Activated T-helper 1 cell treated with anti-CD3 and anti-CD28 coated beads, Interleukin-12 subunit alpha, Interleukin-12 subunit beta, Interleukin-2, Interleukin-4 antibody, amounts not matched to agents 30 ng/mL and 10 ng/mL and 1 ng/mL, durations not matched to agents 14 hours and 24 hours and 36 hours (primary cell): Measurements from ENCODE around the gene MYH6. TPM values are rescaled to one million over a fixed set of nuclear protein-coding genes. Genes with fewer than 3 reads are reported as not detected.

Experiments used
- DNase-seq: peaks from one replicate; pipeline ENCODE4 v3.0.0; 2021; ENCODE audit warnings: low spot score
- H3K27ac Mint-ChIP-seq: one replicate; pipeline ENCODE4 v1.8.0; 2021; ENCODE audit warnings: mild to moderate bottlenecking, mixed read lengths
- H3K27me3 Mint-ChIP-seq: one replicate; pipeline ENCODE4 v1.8.0; 2022; ENCODE audit warnings: mild to moderate bottlenecking, moderate library complexity, mixed read lengths; ENCODE audit not compliant: insufficient read depth
- H3K36me3 Mint-ChIP-seq: one replicate; pipeline ENCODE4 v1.8.0; 2021; ENCODE audit warnings: low read depth, mixed read lengths
- H3K4me1 Mint-ChIP-seq: one replicate; pipeline ENCODE4 v1.8.0; 2021; ENCODE audit warnings: low read depth, mixed read lengths
- H3K4me3 Mint-ChIP-seq: one replicate; pipeline ENCODE4 v1.8.0; 2021; ENCODE audit warnings: mild to moderate bottlenecking, moderate library complexity, mixed read lengths
- H3K9me3 Mint-ChIP-seq: one replicate; pipeline ENCODE4 v1.8.0; 2021; ENCODE audit warnings: mixed read lengths
- intact Hi-C: fragments of 100-400 bp; cut with micrococcal nuclease; formaldehyde crosslinking; loops from one replicate; pipeline ENCODE4 v1.15.1; 2024
- total RNA-seq: library from RNA; stranded (reverse); gene quantifications from 2 replicates; pipeline ENCODE4 v1.2.3, GENCODE V29; 2022

MYH6 gene
- total RNA-seq, 1 donor from 2014 or later = 0.52 TPM

GRCh38 chr14:23358042-23358441 lies 50.0 kb downstream of the MYH6 start:
- Mint-ChIP-seq H3K27me3 (peaks cover 13% of the 10 kb centered on the region), H3K4me1 (peaks cover 1% of the 10 kb centered on the region), H3K9me3 (no peaks in the 10 kb centered on the region), H3K4me3 (no peak overlapping the region), H3K27ac (no peak overlapping the region), H3K36me3 (no peaks in the 10 kb centered on the region)
- no peak for DNase-seq
- intact Hi-C loops = no loop called here

GRCh38 chr14:23357261-23357660 lies 50.8 kb downstream of the MYH6 start:
- H3K4me1 Mint-ChIP-seq = peaks cover 5% of the 10 kb centered on the region
- intact Hi-C loops = no loop called here
- no peak overlapping the region for H3K4me3 Mint-ChIP-seq
- H3K36me3 Mint-ChIP-seq = no peaks in the 10 kb centered on the region
- no peak overlapping the region for H3K27ac Mint-ChIP-seq
- DNase-seq = no peak
- no peaks in the 10 kb centered on the region for H3K9me3 Mint-ChIP-seq
- peaks cover 17% of the 10 kb centered on the region for H3K27me3 Mint-ChIP-seq

DNA sequence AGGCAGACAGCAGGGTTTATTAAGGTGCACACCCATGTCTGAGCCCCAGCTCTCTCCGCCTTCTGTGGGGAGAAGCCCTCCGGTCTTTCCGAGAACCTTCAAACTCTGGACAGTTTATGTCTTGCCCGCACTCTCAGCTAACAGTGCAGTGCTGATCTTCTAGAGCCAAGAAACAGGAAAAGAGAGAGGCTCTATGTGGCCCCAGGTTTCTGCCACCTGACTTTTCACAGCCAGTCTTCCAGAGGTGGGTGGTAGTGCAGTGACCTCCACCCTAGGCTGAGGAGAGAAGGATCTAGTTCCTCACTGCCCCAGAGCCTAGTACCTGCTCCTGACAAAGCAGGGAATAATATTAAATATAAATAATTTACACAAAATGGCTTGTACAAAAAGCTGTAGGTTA lies 51.4 kb downstream of the MYH6 start:
- Mint-ChIP-seq H3K9me3 (no peaks in the 10 kb centered on the region), H3K4me3 (no peak overlapping the region), H3K27me3 (peaks cover 17% of the 10 kb centered on the region), H3K4me1 (peaks cover 5% of the 10 kb centered on the region), H3K36me3 (no peaks in the 10 kb centered on the region), H3K27ac (no peak overlapping the region)
- intact Hi-C loops = no loop called here
- DNase-seq = no peak

DNA sequence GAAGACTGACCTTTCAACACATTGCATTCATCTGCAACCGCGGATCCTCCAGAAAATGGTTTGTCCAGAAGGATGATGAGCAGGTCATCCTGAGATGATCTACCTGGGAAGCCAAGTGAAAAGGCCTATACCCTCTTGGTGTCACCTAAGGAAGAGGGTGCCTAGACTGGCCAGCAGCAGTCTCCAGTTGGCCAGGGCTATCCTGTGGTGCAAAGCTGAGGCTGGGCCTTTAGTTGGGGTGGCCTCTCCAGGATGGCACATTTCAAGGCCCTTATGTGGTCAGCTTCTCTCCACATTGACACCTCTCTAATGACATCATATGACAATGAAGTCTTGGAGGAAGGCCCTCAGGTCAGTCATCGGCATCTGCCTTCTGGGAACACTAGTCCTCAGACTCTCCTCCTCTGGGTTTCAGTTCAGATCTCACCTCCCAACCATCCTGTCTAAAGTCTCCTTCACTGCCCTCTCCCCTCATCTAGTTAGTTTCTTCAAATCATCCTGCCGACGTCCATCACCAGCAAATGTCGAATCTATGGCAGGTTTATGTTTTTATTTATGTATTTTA lies 52.1 kb downstream of the MYH6 start:
- no peak for DNase-seq
- Mint-ChIP-seq H3K9me3 (no peaks in the 10 kb centered on the region), H3K36me3 (no peaks in the 10 kb centered on the region), H3K27ac (no peak overlapping the region), H3K4me3 (no peak overlapping the region), H3K4me1 (peaks cover 5% of the 10 kb centered on the region), H3K27me3 (peaks cover 24% of the 10 kb centered on the region)
- intact Hi-C loops = no loop called here

- H3K36me3 Mint-ChIP-seq = no peaks in the 10 kb centered on the region
- peaks cover 32% of the 10 kb centered on the region for H3K27me3 Mint-ChIP-seq
- intact Hi-C loops = no loop called here
- DNase-seq = no peak
- H3K27ac Mint-ChIP-seq = no peak overlapping the region
- no peaks in the 10 kb centered on the region for H3K9me3 Mint-ChIP-seq
- peaks cover 5% of the 10 kb centered on the region for H3K4me1 Mint-ChIP-seq
- no peak overlapping the region for H3K4me3 Mint-ChIP-seq
Measured at GRCh38 chr14:23354990-23355389, 53.1 kb downstream of the MYH6 start.

GRCh38 chr14:23353433-23353780 lies 54.7 kb downstream of the MYH6 start:
- Mint-ChIP-seq H3K36me3 (no peaks in the 10 kb centered on the region), H3K4me1 (peaks cover 5% of the 10 kb centered on the region), H3K4me3 (peak overlapping the region; percentile 76), H3K27ac (no peak overlapping the region), H3K27me3 (peaks cover 32% of the 10 kb centered on the region), H3K9me3 (no peaks in the 10 kb centered on the region)
- intact Hi-C loops = loop anchor here (2.0 kb wide), 1 partner anchor 25 kb away; no protein-coding TSS in a partner anchor
- DNase-seq = no peak

DNA sequence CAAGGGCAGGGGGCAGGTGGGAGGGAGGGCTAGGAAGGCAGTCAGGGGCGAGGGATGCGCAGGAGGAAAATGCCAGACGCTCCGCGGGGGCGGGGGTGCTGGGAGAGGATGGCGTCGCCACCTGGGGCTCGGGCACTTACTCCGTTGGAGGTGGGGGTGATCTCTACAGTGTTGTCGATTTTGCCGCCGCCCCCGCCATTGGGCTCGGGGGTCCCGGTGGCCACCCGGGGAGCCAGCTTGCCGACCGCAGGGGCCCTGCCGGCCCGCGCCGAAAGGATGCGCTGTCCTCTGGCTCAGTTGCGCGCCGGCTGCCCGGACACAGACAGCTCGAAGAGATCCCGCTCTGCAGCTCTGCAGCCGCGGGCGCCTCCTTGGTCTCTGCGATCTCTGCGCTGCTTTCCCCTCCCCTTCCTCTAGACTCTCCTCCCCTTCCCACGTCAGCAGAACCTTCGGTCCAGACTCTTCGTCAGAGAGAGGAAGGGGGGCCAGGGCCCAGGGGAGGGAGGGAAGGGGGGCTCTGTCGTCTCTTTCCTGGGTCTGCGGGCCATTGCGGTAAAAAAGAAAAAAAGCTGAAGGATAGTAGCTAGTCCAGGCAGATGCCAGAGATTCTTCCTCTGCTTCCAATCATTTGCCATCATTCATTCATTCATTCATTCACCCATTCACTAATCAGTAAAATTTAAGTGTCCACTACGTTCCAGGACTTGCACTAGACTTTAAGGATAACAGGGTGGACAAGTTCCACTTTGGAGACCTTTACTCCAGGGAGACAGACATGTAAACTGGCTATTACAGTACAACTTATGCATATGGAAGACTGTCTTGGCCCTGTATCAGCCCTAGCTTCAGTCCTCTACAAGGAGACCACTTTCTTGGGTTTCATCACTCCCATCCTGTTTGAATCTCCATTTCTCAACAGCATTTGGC lies 55.3 kb downstream of the MYH6 start, which contains the start of gene SLC22A17:
SLC22A17 (minus strand) TSS at position 382 of the 927 bp plus-strand sequence.
- Mint-ChIP-seq H3K36me3 (no peaks in the 10 kb centered on the region), H3K4me3 (peak within 1 kb of the TSS; percentile 76), H3K9me3 (no peaks in the 10 kb centered on the region), H3K4me1 (peaks cover 5% of the 10 kb centered on the region), H3K27me3 (peaks cover 32% of the 10 kb centered on the region), H3K27ac (no peak within 1 kb of the TSS)
- DNase-seq = peak; percentile 27
- intact Hi-C loops = loop anchor here (2.0 kb wide), 1 partner anchor 24 kb away; no protein-coding TSS in a partner anchor

GRCh38 chr14:23351681-23352505 lies 56.2 kb downstream of the MYH6 start:
- intact Hi-C loops = loop anchor here (2.0 kb wide), 1 partner anchor 23 kb away; no protein-coding TSS in a partner anchor
- Mint-ChIP-seq H3K27me3 (peaks cover 32% of the 10 kb centered on the region), H3K4me1 (peaks cover 5% of the 10 kb centered on the region), H3K27ac (no peak overlapping the region), H3K4me3 (peak overlapping the region; percentile 76), H3K9me3 (no peaks in the 10 kb centered on the region), H3K36me3 (no peaks in the 10 kb centered on the region)
- DNase-seq = no peak

DNA sequence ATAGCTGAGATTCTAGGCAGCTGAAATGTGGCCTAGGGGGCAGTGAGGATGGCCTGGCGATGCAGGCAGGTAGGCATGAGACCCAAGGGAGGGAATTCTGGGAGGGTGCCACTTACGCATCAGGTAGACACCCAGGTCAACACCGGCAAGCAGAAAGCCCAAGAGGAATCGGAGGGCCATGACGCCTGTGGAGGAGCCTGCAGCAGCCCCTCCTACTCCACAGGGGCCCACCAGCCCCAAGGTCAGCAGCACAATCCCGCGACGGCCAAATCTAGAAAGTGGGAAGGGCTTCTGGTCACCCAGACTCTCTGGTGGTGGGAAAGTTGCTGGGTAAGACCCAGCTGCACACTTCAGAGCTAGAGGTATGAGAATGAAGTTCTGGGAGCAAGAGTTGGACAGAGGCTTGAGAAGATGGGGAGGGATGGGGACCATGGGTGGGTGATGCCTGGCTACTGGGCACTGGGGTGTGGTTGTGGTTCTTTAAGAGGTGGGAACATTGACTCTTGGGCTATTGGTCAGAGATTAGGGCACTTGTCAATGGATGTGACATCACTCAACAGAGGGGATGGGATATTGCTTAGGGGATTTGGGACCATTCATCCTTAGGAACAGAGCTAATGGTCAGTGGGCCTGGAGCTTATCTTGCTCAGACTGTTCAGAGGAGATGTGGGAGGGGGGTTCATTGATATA lies 58.8 kb downstream of the MYH6 start:
- Mint-ChIP-seq H3K27me3 (peaks cover 35% of the 10 kb centered on the region), H3K27ac (no peak overlapping the region), H3K4me3 (no peak overlapping the region), H3K9me3 (no peaks in the 10 kb centered on the region), H3K4me1 (peaks cover 5% of the 10 kb centered on the region), H3K36me3 (no peaks in the 10 kb centered on the region)
- no peak for DNase-seq
- intact Hi-C loops = no loop called here

DNA sequence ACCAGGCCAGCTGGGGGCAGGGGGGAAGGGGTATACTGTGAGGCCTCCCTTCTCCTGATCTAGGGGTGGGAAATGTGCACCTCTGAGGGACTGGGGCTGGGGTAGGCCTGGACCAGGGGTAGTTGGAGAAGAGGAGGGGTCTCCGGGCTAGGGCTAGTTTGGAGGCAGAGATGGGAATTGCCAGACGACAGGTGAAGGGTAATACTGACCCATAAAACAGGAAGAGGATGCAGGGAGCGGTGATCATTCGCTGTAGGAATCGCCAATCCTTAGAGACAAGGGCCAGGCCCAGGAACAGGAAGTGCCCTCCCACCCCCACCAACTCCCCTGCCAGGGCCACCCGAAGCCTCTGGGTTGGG lies 59.8 kb downstream of the MYH6 start:
- H3K27me3 Mint-ChIP-seq = peaks cover 27% of the 10 kb centered on the region
- intact Hi-C loops = no loop called here

DNA sequence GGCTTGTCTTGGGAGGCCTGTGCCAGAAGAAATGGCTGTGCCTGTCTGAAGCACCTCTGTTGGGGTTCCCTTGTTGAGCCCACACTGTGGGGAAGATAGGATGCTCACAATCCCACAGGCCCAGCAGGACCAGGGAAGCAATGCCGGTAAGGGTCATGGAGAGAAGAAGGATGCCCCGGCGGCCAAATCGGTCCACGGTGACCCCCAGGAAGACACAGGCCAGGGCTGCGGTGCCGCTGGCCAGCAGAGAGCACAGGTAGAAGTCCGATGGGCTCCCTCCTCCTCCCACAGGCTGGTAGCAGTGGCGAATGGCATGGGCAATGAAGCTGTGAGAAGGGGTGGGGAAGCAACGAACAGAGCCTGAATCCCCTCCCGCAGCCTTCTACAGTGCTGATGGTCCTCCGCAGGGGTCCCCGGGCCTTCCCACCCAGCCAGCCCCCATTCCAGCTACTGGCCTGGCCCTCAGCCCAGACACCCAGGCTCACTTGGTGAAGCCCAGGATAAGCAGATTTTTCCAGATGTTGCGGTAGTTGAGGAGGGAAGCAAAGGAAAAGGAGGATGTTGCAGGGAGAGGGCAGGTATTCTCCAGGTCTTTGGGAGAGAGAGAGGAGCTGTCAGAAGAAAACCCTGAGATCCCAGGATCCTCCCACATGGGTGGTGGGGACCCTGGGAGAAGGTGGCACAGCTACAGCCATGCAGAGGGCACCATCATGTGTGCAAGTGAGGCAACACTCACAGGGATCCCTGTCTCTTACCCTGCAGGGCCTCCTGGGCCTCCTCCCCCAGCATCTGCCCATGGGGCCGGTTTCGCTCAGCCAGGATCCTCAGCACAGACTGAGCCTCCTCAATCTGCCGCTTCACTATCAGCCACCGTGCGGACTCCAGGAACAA lies 60.4 kb downstream of the MYH6 start:
- no peak overlapping the region for H3K27ac Mint-ChIP-seq
- intact Hi-C loops = no loop called here
- peaks cover 27% of the 10 kb centered on the region for H3K27me3 Mint-ChIP-seq
- no peaks in the 10 kb centered on the region for H3K36me3 Mint-ChIP-seq
- H3K4me3 Mint-ChIP-seq = no peak overlapping the region
- no peaks in the 10 kb centered on the region for H3K9me3 Mint-ChIP-seq
- no peak for DNase-seq
- no peaks in the 10 kb centered on the region for H3K4me1 Mint-ChIP-seq

More for the DNA sequence above, 59.8 kb downstream of the MYH6 start:
- Mint-ChIP-seq H3K4me3 (no peak overlapping the region), H3K27ac (no peak overlapping the region), H3K9me3 (no peaks in the 10 kb centered on the region), H3K4me1 (peaks cover 5% of the 10 kb centered on the region), H3K36me3 (no peaks in the 10 kb centered on the region)
- no peak for DNase-seq
